NB4 (cell line): ENCODE results near the gene IMPDH1.

Experiments
- DNase-seq: peaks from one replicate; pipeline ENCODE4 v3.0.0; 2010; ENCODE audit warnings: low read depth
- H3K4me3 ChIP-seq: one replicate; pipeline ENCODE4 v1.5.1; 2011; ENCODE audit warnings: mild to moderate bottlenecking, low read depth, low read length, moderate library complexity
- MYC ChIP-seq: IDR thresholded peaks from 2 replicates; pipeline ENCODE4 v1.6.1; 2011; ENCODE audit warnings: low read depth, low read length
- POLR2A ChIP-seq: IDR thresholded peaks from 2 replicates; pipeline ENCODE4 v1.6.1; 2011; ENCODE audit warnings: mild to moderate bottlenecking; ENCODE audit not compliant: insufficient read length; ENCODE audit errors: extremely low read depth
- TF ChIP-seq, protein P1 (sequence below): IDR thresholded peaks from 2 replicates; pipeline ENCODE4 v1.6.1; 2011; ENCODE audit warnings: low read depth, low read length
- TF ChIP-seq, protein P2 (sequence below): IDR thresholded peaks from one replicate; pipeline ENCODE4 v1.5.1; 2012; ENCODE audit warnings: low read depth, low read length

The IMPDH1 gene

DNA sequence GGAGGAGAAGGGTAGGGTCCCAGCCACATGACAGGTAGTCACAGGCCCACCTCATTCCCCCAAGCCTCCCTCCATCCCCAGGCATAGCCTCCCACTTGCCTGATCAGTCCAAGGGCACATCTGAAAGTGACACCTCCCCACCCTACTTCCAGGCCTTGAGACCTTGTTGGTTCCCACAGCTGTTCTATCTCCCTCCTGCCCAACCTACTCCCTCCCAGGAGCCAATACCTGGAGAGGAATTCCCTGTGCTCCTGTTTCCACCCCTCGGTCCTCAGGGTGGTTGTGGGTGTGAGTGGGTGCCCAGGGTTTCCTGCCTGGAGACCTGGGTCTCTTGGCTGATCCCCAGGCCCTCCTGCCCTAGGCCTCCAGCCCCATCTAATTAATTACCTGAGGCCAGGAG is 11.6 kb upstream of the IMPDH1 start:
- no peak overlapping the region for H3K4me3 ChIP-seq
- TF ChIP-seq POLR2A (no peak), MYC (no peak)
- TF ChIP-seq, protein P1, sequence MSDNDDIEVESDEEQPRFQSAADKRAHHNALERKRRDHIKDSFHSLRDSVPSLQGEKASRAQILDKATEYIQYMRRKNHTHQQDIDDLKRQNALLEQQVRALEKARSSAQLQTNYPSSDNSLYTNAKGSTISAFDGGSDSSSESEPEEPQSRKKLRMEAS: no peak
- TF ChIP-seq, protein P2, sequence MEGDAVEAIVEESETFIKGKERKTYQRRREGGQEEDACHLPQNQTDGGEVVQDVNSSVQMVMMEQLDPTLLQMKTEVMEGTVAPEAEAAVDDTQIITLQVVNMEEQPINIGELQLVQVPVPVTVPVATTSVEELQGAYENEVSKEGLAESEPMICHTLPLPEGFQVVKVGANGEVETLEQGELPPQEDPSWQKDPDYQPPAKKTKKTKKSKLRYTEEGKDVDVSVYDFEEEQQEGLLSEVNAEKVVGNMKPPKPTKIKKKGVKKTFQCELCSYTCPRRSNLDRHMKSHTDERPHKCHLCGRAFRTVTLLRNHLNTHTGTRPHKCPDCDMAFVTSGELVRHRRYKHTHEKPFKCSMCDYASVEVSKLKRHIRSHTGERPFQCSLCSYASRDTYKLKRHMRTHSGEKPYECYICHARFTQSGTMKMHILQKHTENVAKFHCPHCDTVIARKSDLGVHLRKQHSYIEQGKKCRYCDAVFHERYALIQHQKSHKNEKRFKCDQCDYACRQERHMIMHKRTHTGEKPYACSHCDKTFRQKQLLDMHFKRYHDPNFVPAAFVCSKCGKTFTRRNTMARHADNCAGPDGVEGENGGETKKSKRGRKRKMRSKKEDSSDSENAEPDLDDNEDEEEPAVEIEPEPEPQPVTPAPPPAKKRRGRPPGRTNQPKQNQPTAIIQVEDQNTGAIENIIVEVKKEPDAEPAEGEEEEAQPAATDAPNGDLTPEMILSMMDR: no peak
- no peak for DNase-seq

GRCh38 chr7:128420773-128421172 is 11.0 kb upstream of the IMPDH1 start:
- no peak overlapping the region for H3K4me3 ChIP-seq
- TF ChIP-seq MYC (no peak), POLR2A (no peak)
- TF ChIP-seq, protein P1: no peak
- TF ChIP-seq, protein P2: no peak
- DNase-seq: no peak

- TF ChIP-seq, protein P1: no peak
- no peak for TF ChIP-seq MYC
- no peak for TF ChIP-seq POLR2A
- TF ChIP-seq, protein P2: no peak
- DNase-seq: no peak
- no peak overlapping the region for H3K4me3 ChIP-seq
Measured at GRCh38 chr7:128419257-128419656, 9.5 kb upstream of the IMPDH1 start.

DNA sequence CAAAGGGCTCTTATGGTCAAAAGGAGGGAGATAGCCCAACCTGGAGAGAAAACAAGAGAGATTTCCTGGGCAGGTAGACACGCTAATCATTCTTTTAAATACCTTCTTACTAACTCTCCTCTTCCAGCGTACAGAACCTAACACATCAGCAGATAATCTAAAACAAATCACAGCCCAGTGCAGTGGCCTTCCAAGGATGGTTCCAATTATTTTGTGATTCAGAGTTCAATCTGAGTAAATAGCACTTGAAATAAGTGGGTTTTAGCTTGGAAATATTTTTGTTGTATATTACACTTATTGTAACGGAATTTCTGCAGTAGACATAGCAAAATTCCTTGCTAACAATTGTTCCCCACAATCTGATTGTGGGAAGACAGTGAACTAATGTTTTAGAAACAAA is 7.3 kb upstream of the IMPDH1 start:
- DNase-seq: no peak
- no peak overlapping the region for H3K4me3 ChIP-seq
- no peak for TF ChIP-seq POLR2A
- TF ChIP-seq, protein P2: no peak
- no peak for TF ChIP-seq MYC

DNA sequence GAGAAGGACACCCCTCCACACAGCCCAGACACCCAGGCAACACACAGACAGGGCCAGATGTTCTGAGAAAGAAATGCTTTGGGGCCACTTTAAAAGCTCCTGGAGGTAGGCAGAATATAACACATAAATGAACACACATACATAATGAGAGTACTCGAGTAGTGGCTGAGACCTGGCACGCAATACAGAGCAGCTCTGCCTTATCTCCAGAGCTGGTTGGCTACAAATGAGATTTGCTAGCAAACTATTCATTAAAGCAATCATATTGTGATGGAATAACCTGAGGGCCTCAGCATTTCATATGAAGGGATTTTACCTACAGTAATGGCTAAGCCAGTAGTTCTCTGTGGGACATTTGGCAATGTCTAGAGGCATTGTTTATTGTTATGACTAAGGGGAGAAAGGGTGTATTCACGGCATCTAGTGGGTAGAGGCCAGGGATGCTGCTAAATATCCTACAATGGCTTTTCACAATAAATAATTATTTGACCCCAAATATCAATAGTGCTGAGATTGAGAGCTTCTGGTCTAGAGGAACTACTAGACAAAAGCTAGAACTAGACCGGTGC is 5.5 kb upstream of the IMPDH1 start:
- no peak overlapping the region for H3K4me3 ChIP-seq
- TF ChIP-seq MYC: no peak
- TF ChIP-seq, protein P1: no peak
- TF ChIP-seq, protein P2: no peak
- no peak for TF ChIP-seq POLR2A
- DNase-seq: no peak

DNA sequence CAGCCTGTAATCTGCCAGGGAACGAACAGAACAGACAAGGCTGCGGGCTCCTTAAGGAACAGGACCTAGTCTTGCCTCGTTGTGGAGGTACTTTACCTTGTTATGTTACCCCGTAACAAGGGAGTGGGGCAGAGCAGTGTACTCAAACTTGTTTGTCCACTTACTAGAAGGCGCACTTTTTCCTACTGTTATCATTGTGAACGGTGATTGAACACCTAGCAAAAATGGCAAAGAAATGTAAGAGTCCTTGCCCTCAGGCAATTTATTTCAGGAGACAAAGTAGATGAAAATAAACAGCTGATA is 620 bp upstream of the IMPDH1 start:
- TF ChIP-seq POLR2A: no peak
- TF ChIP-seq MYC: no peak
- TF ChIP-seq, protein P1: no peak
- TF ChIP-seq, protein P2: no peak

More for the DNA sequence above, 620 bp upstream of the IMPDH1 start:
- H3K4me3 ChIP-seq: peak overlapping the region; percentile 80
- no peak for DNase-seq
